ENCODE results near the gene ZNF536. TPM values are rescaled to one million over a fixed set of nuclear protein-coding genes. Genes with fewer than 3 reads are reported as not detected.

ZNF536 gene
- total and polyA plus RNA-seq, 2 of the 4 experiments (the other 2 are of a cell fraction), result not detected

DNA sequence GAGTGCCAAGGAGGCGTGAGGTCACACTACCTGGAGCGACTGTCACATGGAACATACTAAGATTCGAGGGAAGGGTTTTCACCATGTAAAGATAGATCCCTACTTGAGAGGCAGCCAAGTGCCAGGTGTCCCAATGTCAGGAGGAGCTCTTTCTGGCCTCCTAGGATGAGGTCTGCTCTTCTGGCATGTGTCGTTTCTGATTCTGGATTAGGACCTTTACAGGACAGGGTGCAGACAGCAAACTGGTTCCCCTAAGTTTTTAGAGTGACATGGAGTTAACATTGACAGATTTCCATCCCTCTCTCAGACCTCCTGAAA, 75.3 kb downstream of the ZNF536 start:
- Histone ChIP-seq H2BK15ac (ENCODE audit: low read depth, low read length) (no peak overlapping the region), H3K4me2 (ENCODE audit: low read depth, low read length) (no peak overlapping the region), H3K18ac (ENCODE audit: low read depth, low read length) (no peak overlapping the region), H2BK5ac (ENCODE audit: low read depth, low read length, poor library complexity, severe bottlenecking) (no peak overlapping the region), H3K23ac (ENCODE audit: low read depth, low read length) (no peak overlapping the region), H2BK20ac (ENCODE audit: low read depth, low read length) (no peak overlapping the region), H4K20me1 (ENCODE audit: insufficient read depth, low read length) (no peaks in the 10 kb centered on the region), H3K27ac (ENCODE audit: insufficient read depth, low read length) (no peak overlapping the region), H2AFZ (replicated peaks; ENCODE audit: low read length, poor library complexity) (no peak overlapping the region), H3K4ac (ENCODE audit: low read depth, low read length) (no peak overlapping the region), H2AK5ac (ENCODE audit: low read depth, low read length) (no peak overlapping the region), H3K36me3 (ENCODE audit: control insufficient read depth, insufficient read depth, low read length) (no peaks in the 10 kb centered on the region), H3K4me3 (ENCODE audit: insufficient read depth, low read depth, low read length) (no peak overlapping the region), H4K91ac (ENCODE audit: insufficient read depth, low read depth, low read length) (no peak overlapping the region), H3K56ac (ENCODE audit: extremely low read depth, insufficient read depth, low read length) (no peak overlapping the region), H3K9ac (ENCODE audit: low read depth, low read length) (no peak overlapping the region), H3K14ac (replicated peaks; ENCODE audit: low read depth, low read length) (no peak overlapping the region), H2AK9ac (replicated peaks; ENCODE audit: low read depth, low read length, poor library complexity) (no peak overlapping the region), H4K8ac (ENCODE audit: low read depth in 2 of 2, low read length in 2 of 2) (no peak overlapping the region), H4K5ac (ENCODE audit: low read depth, low read length) (no peak overlapping the region), H3K27me3 (ENCODE audit: control insufficient read depth, insufficient read depth, low read length) (no peaks in the 10 kb centered on the region), H3K9me3 (ENCODE audit: control insufficient read depth, insufficient read depth, low read length) (peaks cover 28% of the 10 kb centered on the region), H3K9me1 (ENCODE audit: insufficient read depth, low read length) (no peaks in the 10 kb centered on the region), H3K79me1 (ENCODE audit: low read depth in 1 of 2, low read length in 2 of 2) (no peaks in the 10 kb centered on the region), H2BK120ac (ENCODE audit: low read depth, low read length) (no peak overlapping the region), H3K4me1 (ENCODE audit: control insufficient read depth, insufficient read depth, low read length) (no peaks in the 10 kb centered on the region)
- dilution Hi-C loops (cut with HindIII; ENCODE audit: low sequenced_read_pairs, unreplicated experiment) (no loop called here), in situ Hi-C loops (cut with MboI; ENCODE audit: low sequenced_read_pairs) (no loop called here), intact Hi-C loops (cut with micrococcal nuclease) (no loop called here)
- DNase-seq (no peak), ATAC-seq (ENCODE audit: low read depth) (no peak)
- no TSS peak for BruUV-seq (replicated peaks)
- WGBS, 2 experiments (ENCODE audit: extremely low coverage in 2 of 2, insufficient read length in 1 of 2), result 50% methylated on average over 3 of the region's 4 CpGs; no CpG with 5 or more reads in 1 of the 2 experiments
- CTCF ChIA-PET, result no interaction called here
- no peak for TF ChIP-seq SMC3 (IDR thresholded peaks at IDR 0.05; ENCODE audit: low read depth, low read length)
- no peak for TF ChIP-seq CEBPB (IDR thresholded peaks at IDR 0.05; ENCODE audit: low read depth, low read length)
- no peak for TF ChIP-seq BHLHE40 (IDR thresholded peaks at IDR 0.05; ENCODE audit: low read depth, low read length)
- TF ChIP-seq, protein P1, sequence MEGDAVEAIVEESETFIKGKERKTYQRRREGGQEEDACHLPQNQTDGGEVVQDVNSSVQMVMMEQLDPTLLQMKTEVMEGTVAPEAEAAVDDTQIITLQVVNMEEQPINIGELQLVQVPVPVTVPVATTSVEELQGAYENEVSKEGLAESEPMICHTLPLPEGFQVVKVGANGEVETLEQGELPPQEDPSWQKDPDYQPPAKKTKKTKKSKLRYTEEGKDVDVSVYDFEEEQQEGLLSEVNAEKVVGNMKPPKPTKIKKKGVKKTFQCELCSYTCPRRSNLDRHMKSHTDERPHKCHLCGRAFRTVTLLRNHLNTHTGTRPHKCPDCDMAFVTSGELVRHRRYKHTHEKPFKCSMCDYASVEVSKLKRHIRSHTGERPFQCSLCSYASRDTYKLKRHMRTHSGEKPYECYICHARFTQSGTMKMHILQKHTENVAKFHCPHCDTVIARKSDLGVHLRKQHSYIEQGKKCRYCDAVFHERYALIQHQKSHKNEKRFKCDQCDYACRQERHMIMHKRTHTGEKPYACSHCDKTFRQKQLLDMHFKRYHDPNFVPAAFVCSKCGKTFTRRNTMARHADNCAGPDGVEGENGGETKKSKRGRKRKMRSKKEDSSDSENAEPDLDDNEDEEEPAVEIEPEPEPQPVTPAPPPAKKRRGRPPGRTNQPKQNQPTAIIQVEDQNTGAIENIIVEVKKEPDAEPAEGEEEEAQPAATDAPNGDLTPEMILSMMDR (conservative IDR thresholded peaks at IDR 0.05; ENCODE audit: low read depth, low read length), result no peak
- TF ChIP-seq, protein P2, sequence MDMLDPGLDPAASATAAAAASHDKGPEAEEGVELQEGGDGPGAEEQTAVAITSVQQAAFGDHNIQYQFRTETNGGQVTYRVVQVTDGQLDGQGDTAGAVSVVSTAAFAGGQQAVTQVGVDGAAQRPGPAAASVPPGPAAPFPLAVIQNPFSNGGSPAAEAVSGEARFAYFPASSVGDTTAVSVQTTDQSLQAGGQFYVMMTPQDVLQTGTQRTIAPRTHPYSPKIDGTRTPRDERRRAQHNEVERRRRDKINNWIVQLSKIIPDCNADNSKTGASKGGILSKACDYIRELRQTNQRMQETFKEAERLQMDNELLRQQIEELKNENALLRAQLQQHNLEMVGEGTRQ (IDR thresholded peaks at IDR 0.05; ENCODE audit: low read depth, low read length), result no peak
- TF ChIP-seq, protein P3, sequence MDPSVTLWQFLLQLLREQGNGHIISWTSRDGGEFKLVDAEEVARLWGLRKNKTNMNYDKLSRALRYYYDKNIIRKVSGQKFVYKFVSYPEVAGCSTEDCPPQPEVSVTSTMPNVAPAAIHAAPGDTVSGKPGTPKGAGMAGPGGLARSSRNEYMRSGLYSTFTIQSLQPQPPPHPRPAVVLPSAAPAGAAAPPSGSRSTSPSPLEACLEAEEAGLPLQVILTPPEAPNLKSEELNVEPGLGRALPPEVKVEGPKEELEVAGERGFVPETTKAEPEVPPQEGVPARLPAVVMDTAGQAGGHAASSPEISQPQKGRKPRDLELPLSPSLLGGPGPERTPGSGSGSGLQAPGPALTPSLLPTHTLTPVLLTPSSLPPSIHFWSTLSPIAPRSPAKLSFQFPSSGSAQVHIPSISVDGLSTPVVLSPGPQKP (IDR thresholded peaks at IDR 0.05; ENCODE audit: borderline replicate concordance, low read depth, low read length), result no peak
- no peak for TF ChIP-seq NFE2L2 (IDR thresholded peaks at IDR 0.05; ENCODE audit: low read depth, low read length)
- no peak for TF ChIP-seq POLR2A (IDR thresholded peaks at IDR 0.05; ENCODE audit: low read depth, low read length)
- TF ChIP-seq RCOR1 (IDR thresholded peaks at IDR 0.05; ENCODE audit: insufficient replicate concordance, low read length), result no peak
- no peak for TF ChIP-seq FOS (IDR thresholded peaks at IDR 0.05; ENCODE audit: low read depth, low read length)
- TF ChIP-seq MAFK (IDR thresholded peaks at IDR 0.05; ENCODE audit: low read depth, low read length), result no peak
- TF ChIP-seq CHD1 (IDR thresholded peaks at IDR 0.05; ENCODE audit: low read depth, low read length), result no peak
- no peak for TF ChIP-seq MAZ (IDR thresholded peaks at IDR 0.05; ENCODE audit: borderline replicate concordance, low read depth, low read length)
- TF ChIP-seq RAD21 (IDR thresholded peaks at IDR 0.05; ENCODE audit: low read length), result no peak
- TF ChIP-seq RFX5 (IDR thresholded peaks at IDR 0.05; ENCODE audit: low read depth, low read length), result no peak
- POLR2A ChIA-PET (ENCODE audit: unreplicated experiment), result no interaction called here

Data from IMR-90 (cell line).